Limb (tissue), 2 donors: Measurements from ENCODE around the gene USP15.

ENCODE experiments used
- DNase-seq, 2 donors: peaks; one replicate each; pipeline ENCODE4 v3.0.0-alpha.2; 2016; ENCODE audit errors: extremely low spot score in 2 of 2

USP15 gene

GRCh38 chr12:62259993-62260732, at the start of gene USP15:
TSS of gene USP15 (plus strand) at chr12:62260404. CDS start at chr12:62260415, 11 bp downstream.
- DNase-seq = peak; percentile 95 to 99

GRCh38 chr12:62210422-62210821, 49.8 kb upstream of the USP15 start:
- DNase-seq = peak in 1 of 2 donors; percentile 58

DNA sequence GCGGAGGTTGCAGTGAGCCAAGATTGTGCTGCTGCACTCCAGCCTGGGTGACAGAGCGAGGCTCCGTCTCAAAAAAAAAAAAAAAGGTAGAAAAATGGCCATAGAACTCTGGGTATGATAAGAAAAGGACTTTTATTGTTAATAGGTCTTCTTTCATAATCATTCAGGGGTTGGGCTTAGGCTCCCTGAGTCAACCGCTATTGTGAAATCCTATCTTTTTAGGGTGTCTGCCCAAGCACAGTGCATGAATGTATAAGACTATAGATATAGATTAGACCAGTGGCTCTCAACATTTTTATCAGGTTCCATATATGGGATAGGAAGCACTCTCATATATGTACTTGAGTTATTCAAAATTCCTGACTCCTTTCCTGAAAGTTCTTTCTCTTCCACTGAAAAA, 48.7 kb upstream of the USP15 start:
- no peak for DNase-seq

DNA sequence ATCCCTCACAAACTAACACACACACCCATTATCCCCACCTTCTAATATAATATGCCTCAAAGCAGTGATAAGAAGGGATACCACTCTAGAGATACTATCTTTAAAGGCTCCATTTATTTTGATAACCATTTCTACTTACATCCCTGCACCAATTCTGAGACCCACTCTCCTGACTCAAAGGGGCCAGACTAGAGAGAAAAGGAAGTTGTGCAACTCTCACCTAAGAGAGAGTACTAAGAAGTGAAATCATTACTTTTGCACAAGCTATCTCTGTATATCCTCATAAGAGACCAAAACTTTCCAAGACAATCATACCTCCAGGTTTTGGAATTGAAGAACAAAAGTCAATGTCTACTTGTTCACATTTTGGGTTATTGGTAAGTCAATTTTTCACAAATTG, 45.4 kb upstream of the USP15 start:
- DNase-seq = no peak

DNA sequence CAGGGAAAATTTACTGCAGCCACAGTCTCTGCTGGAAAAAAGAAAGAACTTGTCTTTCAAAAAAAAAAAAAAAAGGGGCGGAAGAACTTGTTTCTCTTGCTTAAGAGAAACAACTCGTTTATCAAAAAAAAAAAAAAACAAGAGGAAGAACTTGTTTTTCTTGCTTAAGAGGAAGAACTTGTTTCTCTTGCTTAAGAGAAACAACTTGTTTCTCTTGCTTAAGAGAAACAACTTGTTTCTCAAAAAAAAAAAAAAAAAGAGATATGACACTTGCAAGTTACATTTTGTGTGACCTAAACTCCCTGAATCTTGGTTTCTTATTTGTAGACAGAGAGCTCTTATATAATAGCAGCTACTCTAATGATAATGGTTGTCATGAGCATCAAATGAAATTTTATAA, 44.7 kb upstream of the USP15 start:
- DNase-seq = no peak

DNA sequence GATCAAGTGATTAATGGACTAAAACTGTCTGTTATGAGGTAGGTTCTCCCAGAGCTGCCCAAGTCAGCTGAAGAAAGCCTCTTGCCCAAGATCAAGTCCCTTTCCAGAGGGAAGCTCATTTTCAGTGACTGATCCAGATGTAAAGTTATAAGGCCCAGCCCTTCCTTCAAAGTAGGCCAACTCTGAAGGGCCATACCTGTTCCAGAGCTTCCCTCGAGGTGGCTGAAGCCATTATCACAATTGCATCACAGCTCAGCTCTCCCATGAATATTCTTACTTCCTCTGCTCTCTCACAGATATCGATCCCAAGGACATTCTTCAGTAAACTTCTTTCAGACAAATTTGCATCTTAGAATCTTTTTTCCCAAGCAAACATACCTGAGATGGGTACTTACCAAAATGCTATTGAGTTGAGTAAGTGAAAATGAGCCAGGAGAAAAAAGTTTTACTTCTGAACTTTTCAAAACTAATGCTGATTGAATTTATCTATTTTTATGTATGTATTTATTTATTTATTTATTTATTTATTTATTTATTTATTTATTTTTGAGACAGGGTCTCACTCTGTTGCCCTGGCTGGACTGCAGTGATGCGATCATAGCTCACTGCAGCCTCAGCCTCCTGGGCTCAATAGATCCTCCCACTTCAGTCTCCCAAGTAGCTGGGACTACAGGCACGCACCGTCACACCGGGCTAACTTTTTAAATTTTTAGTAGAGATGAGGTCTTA, 42.6 kb upstream of the USP15 start:
- DNase-seq = no peak

DNA sequence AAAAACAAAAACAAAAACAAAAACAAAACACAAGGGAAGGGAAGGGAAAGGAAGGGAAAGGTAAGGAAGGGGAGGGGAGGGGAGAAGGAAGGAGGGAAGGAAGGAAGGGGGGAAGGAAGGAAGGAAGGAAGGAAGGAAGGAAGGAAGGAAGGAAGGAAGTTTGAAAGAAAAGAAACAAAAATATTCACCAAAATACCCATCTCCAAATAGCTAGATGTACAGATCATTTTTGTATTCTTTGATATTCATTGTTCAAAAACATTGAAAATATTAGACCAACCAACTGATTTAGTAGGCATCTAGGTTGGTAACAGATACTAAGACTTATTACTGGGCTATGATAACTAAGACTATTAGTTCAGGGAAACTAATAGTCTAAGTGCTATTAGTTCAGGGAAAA, 39.1 kb upstream of the USP15 start:
- DNase-seq = no peak

DNA sequence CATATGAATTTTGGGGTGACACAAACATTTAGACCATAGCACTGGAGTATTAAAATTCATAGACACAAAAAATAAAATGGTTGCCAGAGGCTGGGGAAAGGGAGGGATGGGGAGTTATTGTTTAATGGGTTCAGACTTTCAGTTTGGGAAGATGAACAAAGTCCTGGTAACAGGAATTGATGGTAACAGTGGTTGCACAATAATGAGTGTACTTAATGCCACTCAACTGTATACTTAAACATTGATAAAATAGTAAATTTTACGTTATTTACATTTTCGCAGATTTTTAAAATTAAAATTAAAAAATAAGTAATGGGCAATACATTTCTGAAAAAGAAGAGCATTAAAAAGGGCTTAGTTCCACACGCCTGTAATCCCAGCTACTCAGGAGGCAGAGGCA, 35.6 kb upstream of the USP15 start:
- DNase-seq = no peak

DNA sequence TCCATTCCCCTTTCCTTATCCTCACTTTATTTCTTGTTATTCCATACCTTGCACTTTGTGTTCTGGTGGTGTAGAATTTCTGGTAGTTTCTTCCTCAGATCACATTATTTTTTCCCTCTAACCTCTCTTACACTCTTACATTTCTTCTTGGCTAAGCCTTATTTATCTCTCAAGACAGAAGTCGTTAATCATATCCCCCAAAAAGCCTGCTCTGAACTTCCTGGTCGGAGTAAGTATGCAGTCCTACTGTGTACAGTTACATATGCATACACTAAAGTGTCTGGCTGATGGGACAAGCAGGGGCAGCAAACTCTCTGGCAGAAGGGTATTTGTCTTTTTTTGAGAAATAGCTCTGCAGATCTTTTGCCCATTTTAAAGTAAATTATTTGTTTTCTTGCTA, 33.1 kb upstream of the USP15 start:
- DNase-seq = no peak

- no peak for DNase-seq
Measured at GRCh38 chr12:62230652-62231051, 29.6 kb upstream of the USP15 start.

GRCh38 chr12:62232143-62232729, 28.0 kb upstream of the USP15 start:
- DNase-seq = no peak

DNA sequence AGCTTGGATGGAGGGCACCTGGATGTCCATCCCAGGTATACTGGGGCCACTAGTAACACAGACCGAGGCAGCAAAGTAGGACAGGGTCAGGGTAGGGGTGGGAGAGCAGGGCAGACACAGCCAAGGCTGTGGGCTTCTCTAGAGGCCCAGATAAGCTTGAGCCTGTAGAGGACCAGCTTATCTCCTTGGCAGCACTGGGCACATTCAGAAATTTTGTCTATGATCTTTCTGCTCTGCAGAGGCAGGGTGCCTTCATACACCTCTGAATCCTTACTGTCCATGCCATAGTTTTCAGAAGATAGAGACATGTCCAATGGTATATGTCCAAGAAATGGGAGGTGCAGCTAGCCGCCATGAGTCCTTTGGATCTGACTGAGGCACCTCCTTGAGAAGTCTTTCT, 26.4 kb upstream of the USP15 start:
- no peak for DNase-seq

DNA sequence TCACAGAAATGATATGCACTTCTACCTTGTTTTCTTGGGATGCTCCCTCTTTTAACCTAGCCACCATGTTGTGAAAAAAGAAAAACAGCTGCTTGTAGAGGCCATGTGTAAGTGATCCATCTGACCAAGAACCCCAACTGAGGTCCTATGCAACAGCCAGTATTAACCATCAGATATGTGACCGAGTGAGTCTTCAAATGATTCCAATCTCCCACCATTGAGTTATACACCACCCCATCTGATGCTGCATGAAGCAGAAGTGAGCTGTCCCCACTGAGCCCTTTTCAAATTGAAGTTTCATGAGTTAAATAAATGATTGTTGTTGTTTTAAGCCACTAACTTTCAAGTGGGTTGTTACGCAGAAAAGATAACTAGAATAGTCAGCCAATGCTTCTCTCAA, 20.6 kb upstream of the USP15 start:
- no peak for DNase-seq

GRCh38 chr12:62247281-62248045, 12.7 kb upstream of the USP15 start:
- DNase-seq = no peak

DNA sequence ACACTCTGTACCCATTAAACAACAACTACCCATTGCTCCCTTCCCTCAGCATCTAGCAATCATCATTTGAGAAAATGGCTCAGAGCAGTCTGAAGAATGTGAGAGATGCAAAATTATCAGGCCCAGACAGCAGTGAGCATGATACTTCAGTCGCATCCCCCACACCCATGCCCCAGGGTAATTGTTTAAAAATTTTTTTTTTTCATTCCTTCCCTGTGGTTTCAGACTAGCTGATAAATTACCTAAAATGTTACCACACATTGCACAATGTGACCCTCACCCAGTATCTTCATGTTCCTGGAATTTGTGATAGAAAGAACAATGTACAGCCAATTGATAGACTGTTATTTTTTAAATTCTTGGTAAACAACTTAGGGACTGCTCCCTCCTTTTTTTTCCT, 11.3 kb upstream of the USP15 start:
- DNase-seq = no peak

DNA sequence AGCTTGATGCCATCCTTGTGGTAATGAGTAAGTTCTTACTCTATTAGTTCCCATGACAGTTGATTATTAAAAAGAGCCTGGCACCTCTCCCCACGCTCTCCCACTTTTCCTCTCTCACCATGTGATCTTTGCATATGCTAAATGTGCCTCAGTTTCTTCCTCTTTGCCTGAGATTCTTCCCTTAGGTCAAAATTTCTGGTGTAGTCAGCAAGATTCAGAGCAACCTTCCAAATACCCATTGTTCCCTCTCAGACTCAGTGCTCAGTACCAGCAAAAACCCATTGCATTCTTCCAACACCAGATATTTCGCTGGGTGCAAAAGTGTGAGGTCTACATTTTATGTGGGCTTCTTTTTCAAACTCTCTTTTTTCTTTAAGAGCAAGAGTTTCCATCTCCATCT, 10.8 kb upstream of the USP15 start:
- no peak for DNase-seq

- DNase-seq = no peak
Measured at GRCh38 chr12:62250671-62251608, 9.3 kb upstream of the USP15 start.

- DNase-seq = no peak
Measured at GRCh38 chr12:62251609-62251958, 8.6 kb upstream of the USP15 start.

- DNase-seq = no peak
Measured at GRCh38 chr12:62252576-62252975, 7.6 kb upstream of the USP15 start.

GRCh38 chr12:62254967-62255366, 5.2 kb upstream of the USP15 start:
- DNase-seq = no peak
